Measurements from ENCODE around the gene STPG2.
A peak's percentile ranks its signal among the peaks of the same experiment; 100 is the strongest.
"Not testable (repeated sequence)": the region's sequence is repeated elsewhere in the genome, so short reads cannot be mapped to it uniquely, and the experiment has no call there.

The STPG2 gene

DNA sequence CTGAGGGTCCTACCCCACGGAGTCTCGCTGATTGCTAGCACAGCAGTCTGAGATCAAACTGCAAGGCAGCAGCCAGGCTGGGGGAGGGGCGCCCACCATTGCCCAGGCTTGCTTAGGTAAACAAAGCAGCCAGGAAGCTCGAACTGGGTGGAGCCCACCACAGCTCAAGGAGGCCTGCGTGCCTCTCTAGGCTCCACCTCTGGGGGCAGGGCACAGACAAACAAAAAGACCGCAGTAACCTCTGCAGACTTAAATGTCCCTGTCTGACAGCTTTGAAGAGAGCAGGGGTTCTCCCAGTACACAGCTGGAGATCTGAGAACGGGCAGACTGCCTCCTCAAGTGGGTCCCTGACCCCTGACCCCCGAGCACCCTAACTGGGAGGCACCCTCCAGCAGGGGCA is 509.4 kb downstream of the STPG2 start:
- DNase-seq (ENCODE audit: low spot score), result not testable (repeated sequence)

DNA sequence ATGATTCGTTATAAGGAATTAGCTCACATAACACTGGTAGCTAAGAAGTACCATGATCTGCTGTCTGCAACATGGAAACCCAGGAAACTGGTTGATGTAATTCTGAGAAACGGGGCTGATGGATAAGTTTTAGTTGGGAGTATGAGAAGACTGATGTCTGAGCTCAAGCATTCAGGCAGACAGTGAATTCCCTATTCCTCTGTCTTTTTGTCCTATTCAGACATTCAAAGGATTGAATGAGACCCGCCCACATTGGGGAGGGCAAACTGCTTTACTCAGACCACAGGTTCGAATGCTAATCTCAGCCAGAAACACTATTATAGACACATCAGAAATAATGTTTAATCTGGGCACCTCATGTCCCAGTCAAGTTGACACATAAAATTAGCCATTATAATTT is 515.5 kb downstream of the STPG2 start:
- DNase-seq (ENCODE audit: low spot score), result peak; percentile 12

DNA sequence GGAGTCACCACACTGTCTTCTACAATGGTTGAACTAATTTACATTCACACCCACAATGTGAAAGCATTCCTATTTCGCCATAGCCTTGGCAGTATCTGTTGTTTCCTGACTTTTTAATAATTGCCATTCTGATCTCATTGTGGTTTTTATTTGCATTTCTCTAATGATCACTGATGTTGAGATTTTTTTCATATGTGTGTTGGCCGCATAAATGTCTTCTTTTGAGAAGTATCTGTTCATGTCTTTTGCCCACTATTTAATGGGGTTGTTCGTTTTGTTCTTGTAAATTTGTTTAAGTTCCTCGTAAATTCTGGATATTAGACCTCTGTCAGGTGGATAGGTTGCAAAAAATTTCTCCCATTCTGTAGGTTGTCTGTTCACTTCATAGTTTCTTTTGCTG is 519.1 kb downstream of the STPG2 start:
- no peak for DNase-seq (ENCODE audit: low spot score)

DNA sequence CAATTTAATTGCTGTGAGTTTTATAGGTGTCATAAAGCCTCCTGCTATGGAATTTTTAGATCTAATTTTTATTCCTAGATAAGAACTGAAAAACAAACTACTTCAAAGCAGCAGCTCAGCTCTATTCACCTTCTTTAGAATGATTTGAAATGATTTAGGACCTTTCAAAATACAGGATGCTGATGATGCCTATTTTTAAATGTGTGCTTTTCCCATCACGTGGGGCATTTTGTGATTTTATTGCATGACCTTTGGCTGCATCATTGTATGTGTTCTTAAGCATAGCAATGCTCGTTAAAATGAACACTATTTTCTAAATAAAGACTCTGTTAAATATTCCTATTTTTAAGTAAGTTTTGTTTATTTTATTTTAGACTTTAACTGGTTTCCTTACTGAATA is 537.3 kb downstream of the STPG2 start:
- DNase-seq (ENCODE audit: low spot score), result no peak

GRCh38 chr4:97593248-97593647 is 550.0 kb downstream of the STPG2 start:
- DNase-seq (ENCODE audit: low spot score), result no peak

GRCh38 chr4:97590266-97590665 is 553.0 kb downstream of the STPG2 start:
- DNase-seq (ENCODE audit: low spot score), result no peak

DNA sequence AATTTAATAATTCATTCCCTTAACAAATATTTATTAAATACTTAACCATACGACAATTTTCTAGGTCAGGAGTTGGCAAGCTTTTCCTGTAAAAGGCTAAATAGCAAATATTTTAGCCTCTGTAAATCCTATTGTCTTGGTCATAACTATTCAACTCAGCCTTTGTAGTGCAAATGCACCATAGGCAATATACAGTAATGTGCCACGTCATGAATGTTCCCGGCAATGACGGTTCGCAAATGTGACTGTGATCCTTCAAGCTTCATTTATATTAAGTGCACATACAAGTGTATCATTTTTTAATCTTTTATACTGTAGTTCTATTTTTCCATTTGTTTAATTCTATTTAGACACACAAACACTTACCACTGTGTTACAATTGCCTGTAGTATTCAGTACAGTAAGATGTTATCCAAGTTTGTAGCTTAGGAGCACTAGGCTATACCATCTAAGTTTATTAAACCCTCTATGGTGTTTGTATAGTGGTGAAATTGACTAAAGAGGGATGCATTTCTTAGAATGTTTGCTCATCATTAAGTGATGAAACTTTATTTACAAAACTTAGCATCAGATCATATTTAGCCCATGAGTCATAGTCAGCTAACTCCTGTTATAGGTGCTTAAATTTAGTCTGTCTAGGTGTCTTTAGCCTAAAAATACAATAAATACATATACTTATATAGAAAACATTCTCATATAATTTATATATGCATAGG is 553.6 kb downstream of the STPG2 start:
- no peak for DNase-seq (ENCODE audit: low spot score)

DNA sequence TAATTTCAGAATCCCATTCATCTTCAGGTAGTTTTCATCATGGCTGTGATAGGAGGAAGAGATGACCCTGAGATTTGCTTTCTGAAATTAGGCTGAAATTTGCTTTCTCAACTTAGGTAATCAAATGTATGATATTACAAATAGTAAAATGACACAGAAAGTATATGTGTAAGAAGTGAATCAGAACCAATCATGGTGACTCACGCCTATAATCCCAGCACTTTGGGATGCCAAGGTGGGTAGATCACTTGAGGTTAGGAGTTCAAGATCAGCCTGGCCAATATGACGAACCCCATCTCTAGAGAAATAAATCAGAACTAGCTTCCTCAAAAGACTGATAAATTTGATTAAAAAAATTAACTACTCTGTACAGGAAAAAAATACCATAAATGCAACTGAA is 555.4 kb downstream of the STPG2 start:
- no peak for DNase-seq (ENCODE audit: low spot score)

GRCh38 chr4:97585274-97585673 is 558.0 kb downstream of the STPG2 start:
- DNase-seq (ENCODE audit: low spot score), result no peak

- DNase-seq (ENCODE audit: low spot score), result no peak
Observed at GRCh38 chr4:97582890-97583289, 560.4 kb downstream of the STPG2 start.

DNA sequence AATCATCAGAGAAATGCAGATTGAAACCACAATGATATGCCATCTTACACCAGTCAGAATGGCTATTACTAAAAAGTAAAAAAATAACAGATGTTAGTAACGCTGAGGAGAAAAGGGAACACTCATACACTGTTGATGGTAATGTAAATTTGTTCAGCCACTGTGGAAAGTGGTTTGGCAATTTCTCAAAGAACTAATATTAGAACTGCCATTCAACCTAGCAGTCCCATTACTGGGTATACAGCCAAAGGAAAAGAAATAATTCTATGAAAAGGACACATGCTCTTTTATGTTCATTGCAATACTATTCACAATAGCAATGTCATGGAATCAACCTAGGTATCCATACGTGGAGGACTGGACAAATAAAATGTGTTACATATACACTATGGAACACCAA is 566.3 kb downstream of the STPG2 start:
- DNase-seq (ENCODE audit: low spot score), result no peak

GRCh38 chr4:97560009-97560408 is 583.3 kb downstream of the STPG2 start:
- DNase-seq (ENCODE audit: low spot score), result no peak

- peak; percentile 8 for DNase-seq (ENCODE audit: low spot score)
Observed at GRCh38 chr4:97558204-97558778, 585.0 kb downstream of the STPG2 start.

GRCh38 chr4:97550637-97551036 is 592.6 kb downstream of the STPG2 start:
- not testable (repeated sequence) for DNase-seq (ENCODE audit: low spot score)

- no peak for DNase-seq (ENCODE audit: low spot score)
Observed at GRCh38 chr4:97548943-97549583, 594.2 kb downstream of the STPG2 start.

GRCh38 chr4:97548186-97548585 is 595.1 kb downstream of the STPG2 start:
- no peak for DNase-seq (ENCODE audit: low spot score)

DNA sequence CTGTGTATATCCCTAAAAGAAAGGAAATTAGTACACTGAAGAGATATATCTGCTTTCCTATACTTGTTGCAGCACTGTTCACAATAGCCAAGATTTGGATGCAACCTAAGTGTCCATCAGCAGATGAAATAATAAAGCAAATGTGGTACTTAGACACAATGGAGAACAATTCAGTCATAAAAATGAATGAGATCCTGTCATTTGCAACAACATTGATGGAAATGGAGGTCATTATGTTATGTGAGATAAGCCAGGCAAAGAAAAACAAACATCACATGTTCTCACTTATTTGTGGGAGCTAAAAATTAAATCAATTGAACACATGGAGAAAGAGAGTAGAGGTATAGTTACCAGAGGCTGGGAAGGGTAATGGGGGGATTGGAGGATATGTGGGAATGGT is 611.9 kb downstream of the STPG2 start:
- no peak for DNase-seq (ENCODE audit: low spot score)

DNA sequence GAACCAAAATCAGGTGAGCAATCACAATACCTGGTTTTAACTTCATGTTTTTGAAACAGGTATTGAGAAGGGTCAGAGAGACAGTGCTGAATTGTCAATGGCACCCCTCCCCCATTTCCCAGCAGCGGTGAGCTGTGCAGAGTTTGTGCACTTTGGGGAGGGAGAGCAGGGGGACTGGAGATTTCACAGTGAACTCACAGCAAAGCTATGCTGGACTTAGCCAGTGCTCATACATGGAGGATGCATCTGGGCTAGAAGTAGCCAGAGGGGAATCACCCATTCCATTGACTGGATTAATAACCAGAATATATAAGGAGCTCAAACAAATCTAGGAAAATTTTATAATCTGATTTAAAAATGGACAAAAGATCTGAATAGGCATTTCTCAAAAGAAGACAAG is 612.6 kb downstream of the STPG2 start:
- no peak for DNase-seq (ENCODE audit: low spot score)

GRCh38 chr4:97525236-97525635 is 618.0 kb downstream of the STPG2 start:
- no peak for DNase-seq (ENCODE audit: low spot score)

GRCh38 chr4:97517939-97518338 is 625.3 kb downstream of the STPG2 start:
- DNase-seq (ENCODE audit: low spot score), result no peak

GRCh38 chr4:97513917-97514316 is 629.4 kb downstream of the STPG2 start:
- no peak for DNase-seq (ENCODE audit: low spot score)

All from iPS-NIHi11 (cell line).